Gastroesophageal sphincter (tissue), 3 donors: ENCODE data around the gene ZNF444.

Experiments used
- CTCF ChIP-seq, 4 experiments: fragments of 200-600 bp in 2 of 4; fragments of 450-650 bp in 2 of 4; sonication (generic) in 1 of 4; IDR thresholded peaks; one replicate each; pipeline ENCODE4 v1.5.1; 2017 to 2019; ENCODE audit warnings: antibody characterized with exemption in 4 of 4, mild to moderate bottlenecking in 2 of 4, moderate library complexity in 2 of 4
- EP300 ChIP-seq: sonication (generic); formaldehyde crosslinking; IDR thresholded peaks from one replicate; pipeline ENCODE4 v1.6.1; 2017; ENCODE audit warnings: antibody characterized with exemption, mild to moderate bottlenecking
- POLR2A ChIP-seq, 2 donors: fragments of 450-650 bp; IDR thresholded peaks; one replicate each; pipeline ENCODE4 v1.6.1; 2017; ENCODE audit warnings: antibody characterized with exemption in 2 of 2, mild to moderate bottlenecking in 2 of 2, moderate library complexity in 1 of 2
- POLR2AphosphoS5 ChIP-seq: sonication (generic); formaldehyde crosslinking; IDR thresholded peaks from one replicate; pipeline ENCODE4 v1.6.1; 2017; ENCODE audit warnings: antibody characterized with exemption

- TF ChIP-seq CTCF (IDR thresholded peaks at IDR 0.05) (no peak), POLR2AphosphoS5 (no peak), POLR2A (IDR thresholded peaks at IDR 0.05) (no peak), EP300 (no peak)
Measured at GRCh38 chr19:56159622-56160271, 18.7 kb downstream of the ZNF444 start.
